HG03103 (cell line): Measurements from ENCODE around the gene GATAD2B.

Source experiments
- ATAC-seq: cut with Tn5 transposase; IDR thresholded peaks from one replicate; pipeline ENCODE4 v1.9.1; 2021; ENCODE audit warnings: low read depth; ENCODE audit not compliant: unreplicated experiment

GATAD2B gene

GRCh38 chr1:153922972-153923925, at the start of gene GATAD2B:
GATAD2B (minus strand) TSS chr1:153922972; CDS start chr1:153828347, 94,625 bp downstream.
- peak; percentile 87 for ATAC-seq

- no peak for ATAC-seq
Observed at GRCh38 chr1:153970346-153970745, 47.6 kb upstream of the GATAD2B start.

- no peak for ATAC-seq
Observed at GRCh38 chr1:153968972-153969371, 46.2 kb upstream of the GATAD2B start.

- no peak for ATAC-seq
Observed at GRCh38 chr1:153968408-153968807, 45.6 kb upstream of the GATAD2B start.

- no peak for ATAC-seq
Observed at GRCh38 chr1:153968000-153968363, 45.2 kb upstream of the GATAD2B start.

GRCh38 chr1:153967107-153967999, 44.6 kb upstream of the GATAD2B start, which contains the start of gene CREB3L4:
CREB3L4 (plus strand) TSS chr1:153967902; CDS start chr1:153968526, 624 bp downstream.
- peak; percentile 48 for ATAC-seq

GRCh38 chr1:153963850-153964331, 41.1 kb upstream of the GATAD2B start:
- peak; percentile 5 for ATAC-seq

GRCh38 chr1:153963030-153963849, 40.5 kb upstream of the GATAD2B start, which contains the start of gene SLC39A1:
SLC39A1 (minus strand) TSS chr1:153963537; CDS start chr1:153962715, 822 bp downstream.
- peak; percentile 37 for ATAC-seq

GRCh38 chr1:153962088-153963029, 39.6 kb upstream of the GATAD2B start:
- no peak for ATAC-seq

GRCh38 chr1:153961421-153961820, 38.6 kb upstream of the GATAD2B start:
- no peak for ATAC-seq

- no peak for ATAC-seq
Observed at GRCh38 chr1:153960206-153960605, 37.4 kb upstream of the GATAD2B start.

GRCh38 chr1:153959454-153959853, 36.7 kb upstream of the GATAD2B start:
- no peak for ATAC-seq

- ATAC-seq: no peak
Observed at GRCh38 chr1:153958961-153959260, 36.1 kb upstream of the GATAD2B start.

GRCh38 chr1:153958111-153958960, 35.6 kb upstream of the GATAD2B start, which contains the start of gene CRTC2:
CRTC2 (minus strand) TSS chr1:153958612; CDS start chr1:153958497, 115 bp downstream.
- ATAC-seq: peak; percentile 72

- ATAC-seq: no peak
Observed at GRCh38 chr1:153957744-153958110, 35.0 kb upstream of the GATAD2B start.

GRCh38 chr1:153956997-153957715, 34.4 kb upstream of the GATAD2B start:
- no peak for ATAC-seq

GRCh38 chr1:153954826-153955225, 32.1 kb upstream of the GATAD2B start:
- ATAC-seq: no peak
